Glutamatergic neuron (in vitro differentiated cells): ENCODE results near the gene AGAP1. TPM values are rescaled to one million over a fixed set of nuclear protein-coding genes. Genes with fewer than 3 reads are reported as not detected.

ENCODE experiments used
- DNase-seq: peaks from one replicate; pipeline ENCODE4 v3.0.0; 2022
- H3K27ac Mint-ChIP-seq: one replicate; pipeline ENCODE4 v1.8.0; 2020; ENCODE audit warnings: mild to moderate bottlenecking, mixed read lengths, inconsistent platforms; ENCODE audit not compliant: unreplicated experiment
- H3K27me3 Mint-ChIP-seq: one replicate; pipeline ENCODE4 v1.8.0; 2020; ENCODE audit warnings: mild to moderate bottlenecking, moderate library complexity, mixed read lengths, inconsistent platforms; ENCODE audit not compliant: unreplicated experiment
- H3K36me3 Mint-ChIP-seq: one replicate; pipeline ENCODE4 v1.8.0; 2020; ENCODE audit warnings: mild to moderate bottlenecking, mixed read lengths, inconsistent platforms; ENCODE audit not compliant: unreplicated experiment
- H3K4me1 Mint-ChIP-seq: one replicate; pipeline ENCODE4 v1.8.0; 2020; ENCODE audit warnings: mild to moderate bottlenecking, low read depth, mixed read lengths, inconsistent platforms; ENCODE audit not compliant: unreplicated experiment
- H3K4me3 Mint-ChIP-seq: one replicate; pipeline ENCODE4 v1.8.0; 2020; ENCODE audit warnings: mild to moderate bottlenecking, mixed read lengths, inconsistent platforms; ENCODE audit not compliant: unreplicated experiment
- H3K9me3 Mint-ChIP-seq: one replicate; pipeline ENCODE4 v1.8.0; 2020; ENCODE audit warnings: mild to moderate bottlenecking, moderate library complexity, mixed read lengths, inconsistent platforms; ENCODE audit not compliant: unreplicated experiment
- CTCF ChIP-seq: fragments of 200-600 bp; sonication (generic); IDR thresholded peaks from one replicate; pipeline ENCODE4 v1.5.0; 2021; ENCODE audit not compliant: partially characterized antibody, unreplicated experiment
- total RNA-seq: library from RNA; stranded (reverse); fragmentation: NEBNext Ultra II Directional; extraction: Animal tissue kit (Norgen Biotek cat#: 25700); gene quantifications from one replicate; pipeline ENCODE4 v1.2.1, GENCODE V29; 2021; ENCODE audit not compliant: unreplicated experiment

Gene AGAP1
- total RNA-seq, 1 donor from 2014 or later = 153 TPM

GRCh38 chr2:235749121-235749770, 255.4 kb downstream of the AGAP1 start:
- H3K27ac Mint-ChIP-seq = peak overlapping the region; percentile 16
- peaks cover 11% of the 10 kb centered on the region for H3K36me3 Mint-ChIP-seq
- no peak for TF ChIP-seq CTCF
- no peak for DNase-seq
- H3K9me3 Mint-ChIP-seq = peaks cover 10% of the 10 kb centered on the region
- peaks cover 11% of the 10 kb centered on the region for H3K4me1 Mint-ChIP-seq
- H3K4me3 Mint-ChIP-seq = no peak overlapping the region
- H3K27me3 Mint-ChIP-seq = peaks cover 3% of the 10 kb centered on the region

- TF ChIP-seq CTCF = no peak
- Mint-ChIP-seq H3K36me3 (peaks cover 11% of the 10 kb centered on the region), H3K4me1 (peaks cover 16% of the 10 kb centered on the region), H3K27me3 (peaks cover 3% of the 10 kb centered on the region), H3K4me3 (no peak overlapping the region), H3K9me3 (peaks cover 7% of the 10 kb centered on the region), H3K27ac (peak overlapping the region; percentile 16)
- DNase-seq = no peak
Observed at GRCh38 chr2:235749771-235750160, 255.9 kb downstream of the AGAP1 start.

GRCh38 chr2:235752846-235753245, 259.0 kb downstream of the AGAP1 start:
- DNase-seq = no peak
- Mint-ChIP-seq H3K27ac (no peak overlapping the region), H3K36me3 (peaks cover 11% of the 10 kb centered on the region), H3K4me1 (peaks cover 29% of the 10 kb centered on the region), H3K4me3 (no peak overlapping the region), H3K27me3 (peaks cover 6% of the 10 kb centered on the region), H3K9me3 (peaks cover 9% of the 10 kb centered on the region)
- no peak for TF ChIP-seq CTCF

GRCh38 chr2:235754357-235755207, 260.7 kb downstream of the AGAP1 start:
- H3K27ac Mint-ChIP-seq = no peak overlapping the region
- TF ChIP-seq CTCF = no peak

GRCh38 chr2:235756491-235756890, 262.6 kb downstream of the AGAP1 start:
- H3K27me3 Mint-ChIP-seq = peaks cover 6% of the 10 kb centered on the region
- TF ChIP-seq CTCF = no peak
- peak; percentile 46 for DNase-seq
- H3K9me3 Mint-ChIP-seq = peaks cover 6% of the 10 kb centered on the region
- H3K4me1 Mint-ChIP-seq = peaks cover 30% of the 10 kb centered on the region
- H3K4me3 Mint-ChIP-seq = peak overlapping the region; percentile 1
- H3K36me3 Mint-ChIP-seq = peaks cover 4% of the 10 kb centered on the region
- H3K27ac Mint-ChIP-seq = peak overlapping the region; percentile 45

More at GRCh38 chr2:235754357-235755207, 260.7 kb downstream of the AGAP1 start:
- DNase-seq = no peak
- Mint-ChIP-seq H3K27me3 (peaks cover 6% of the 10 kb centered on the region), H3K4me1 (peaks cover 29% of the 10 kb centered on the region), H3K4me3 (no peak overlapping the region), H3K9me3 (peaks cover 8% of the 10 kb centered on the region), H3K36me3 (peaks cover 11% of the 10 kb centered on the region)
